NCI-H2196 treated with DMSO at 0.1 percent for 48 hours (cell line): ENCODE results near the gene SLC46A3.
"Not testable (repeated sequence)": the region's sequence is repeated elsewhere in the genome, so short reads cannot be mapped to it uniquely, and the experiment has no call there.

Source experiments
- DNase-seq: peaks from one replicate; lab custom pipeline; 2025; ENCODE audit not compliant: unreplicated experiment; lab: John Stamatoyannopoulos, UW

The SLC46A3 gene

DNA sequence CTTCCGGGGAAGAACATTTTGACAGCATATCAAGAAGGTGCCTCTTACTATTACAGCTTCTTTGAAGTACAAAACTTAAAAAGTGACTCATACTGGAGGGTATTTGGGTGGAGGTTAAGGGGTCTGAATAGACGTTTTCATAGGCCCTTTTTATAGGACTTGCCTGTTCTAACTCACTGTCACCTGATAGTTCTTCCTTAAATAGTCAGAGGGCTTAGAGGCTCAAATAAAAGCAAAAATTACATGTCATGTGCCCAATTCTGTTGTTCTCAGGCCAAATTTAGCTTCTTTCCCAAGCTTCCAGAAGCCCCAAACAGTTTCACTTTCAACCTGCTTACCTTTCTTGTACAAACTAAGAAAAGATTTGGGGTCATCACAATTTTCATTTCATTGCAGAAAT lies 16.1 kb upstream of the SLC46A3 start:
- DNase-seq: no peak

DNA sequence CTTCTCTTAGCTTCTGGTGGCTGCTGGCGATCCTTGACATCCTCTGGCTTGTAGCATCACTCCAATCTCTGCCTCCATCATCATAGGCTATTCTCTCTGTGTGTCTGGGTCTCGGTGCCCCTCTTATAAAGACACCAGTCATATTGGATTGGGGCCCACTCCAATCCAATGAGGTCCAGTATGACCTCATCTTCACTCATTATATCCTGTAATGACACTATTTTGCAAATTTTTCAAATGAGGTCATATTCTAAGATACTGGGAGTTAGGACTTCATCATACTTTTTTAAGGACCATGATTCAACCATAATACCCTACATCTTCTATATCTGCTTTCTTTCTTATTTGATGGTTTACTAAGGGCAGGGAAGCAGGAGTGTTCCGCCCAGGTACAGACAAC lies 12.0 kb upstream of the SLC46A3 start:
- DNase-seq: no peak

DNA sequence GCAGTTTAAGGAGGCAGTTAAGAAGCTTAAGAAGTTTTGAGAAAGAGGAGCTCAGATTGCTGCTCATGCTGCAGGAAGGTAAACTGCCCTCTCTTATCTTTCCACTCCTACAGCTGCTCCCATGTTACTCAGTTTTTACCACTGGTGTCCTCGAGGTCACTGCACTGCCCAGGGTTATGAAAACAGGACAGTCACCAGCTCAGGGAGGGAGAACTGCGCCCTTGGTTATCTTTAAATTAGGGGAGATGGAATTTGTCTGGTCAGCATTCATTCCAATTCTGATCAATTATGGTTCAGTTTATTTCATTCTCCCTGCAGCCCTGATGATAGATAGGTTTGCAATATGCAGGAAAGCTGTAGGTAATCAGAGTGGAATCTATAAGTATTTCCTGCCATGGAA lies 10.8 kb upstream of the SLC46A3 start:
- no peak for DNase-seq

DNA sequence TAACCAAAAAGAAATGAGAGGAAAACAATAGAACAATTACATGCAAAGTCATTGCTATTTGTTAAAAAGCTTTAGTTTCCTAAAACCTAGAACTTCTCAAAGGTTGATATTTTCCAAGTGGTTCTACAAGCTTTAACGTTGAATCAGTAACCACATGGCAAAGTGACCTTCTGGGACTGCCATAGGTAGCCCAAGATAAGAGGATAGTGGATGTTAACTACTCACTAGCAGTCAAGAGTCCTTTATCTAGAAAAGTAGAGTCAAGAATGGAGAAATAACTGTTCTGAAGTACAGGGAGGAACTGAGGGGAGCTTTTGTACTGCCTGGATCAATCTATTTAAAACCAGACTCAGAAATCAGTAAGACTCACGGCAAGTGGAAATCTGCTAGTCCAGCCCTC lies 9.9 kb upstream of the SLC46A3 start:
- DNase-seq: no peak

DNA sequence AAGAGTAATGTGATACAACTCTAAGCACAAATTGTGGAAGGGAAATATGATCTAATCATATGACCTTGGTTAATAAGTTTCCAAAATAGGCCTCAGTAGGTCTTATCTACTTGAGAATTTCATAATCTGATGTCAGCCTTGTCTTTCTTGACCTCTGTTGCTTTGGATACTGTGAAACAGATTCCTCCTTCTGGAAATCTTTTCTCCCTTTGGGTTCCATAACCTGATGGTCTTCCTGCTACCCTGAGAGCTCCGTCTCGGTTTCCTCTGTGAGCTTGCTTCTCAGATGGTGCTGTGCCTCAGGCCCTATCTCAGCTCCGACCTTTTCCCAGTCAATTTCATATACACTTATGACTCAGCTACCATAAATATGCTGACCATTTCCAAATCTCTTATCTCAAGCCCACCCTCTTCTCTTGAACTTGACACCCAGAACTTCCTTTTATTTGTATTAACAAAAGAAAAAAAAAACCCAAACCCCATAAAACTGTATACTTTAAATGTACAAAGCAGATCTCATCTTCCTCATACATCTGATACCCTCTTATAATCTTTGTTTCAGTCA lies 6.4 kb upstream of the SLC46A3 start:
- no peak for DNase-seq

DNA sequence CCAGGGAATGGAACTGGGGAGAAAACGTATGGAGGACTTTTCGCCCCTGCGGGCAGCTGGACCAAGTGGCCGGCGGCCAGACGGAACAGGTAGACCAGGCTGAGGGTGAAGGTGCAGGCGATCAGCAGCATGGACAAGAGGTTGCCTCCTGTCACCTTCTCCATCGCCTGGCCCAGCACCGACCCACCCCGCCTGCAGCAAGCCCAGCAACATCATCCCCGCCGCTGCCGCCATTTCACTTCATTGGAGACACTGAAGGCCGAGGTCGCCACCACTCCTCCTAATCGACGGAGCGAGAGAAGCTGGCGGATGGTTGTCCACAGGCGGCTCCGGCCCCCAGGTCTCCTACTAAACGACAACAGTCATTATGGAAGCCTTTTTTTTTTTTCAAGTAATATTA lies 5.0 kb upstream of the SLC46A3 start:
- DNase-seq: no peak

DNA sequence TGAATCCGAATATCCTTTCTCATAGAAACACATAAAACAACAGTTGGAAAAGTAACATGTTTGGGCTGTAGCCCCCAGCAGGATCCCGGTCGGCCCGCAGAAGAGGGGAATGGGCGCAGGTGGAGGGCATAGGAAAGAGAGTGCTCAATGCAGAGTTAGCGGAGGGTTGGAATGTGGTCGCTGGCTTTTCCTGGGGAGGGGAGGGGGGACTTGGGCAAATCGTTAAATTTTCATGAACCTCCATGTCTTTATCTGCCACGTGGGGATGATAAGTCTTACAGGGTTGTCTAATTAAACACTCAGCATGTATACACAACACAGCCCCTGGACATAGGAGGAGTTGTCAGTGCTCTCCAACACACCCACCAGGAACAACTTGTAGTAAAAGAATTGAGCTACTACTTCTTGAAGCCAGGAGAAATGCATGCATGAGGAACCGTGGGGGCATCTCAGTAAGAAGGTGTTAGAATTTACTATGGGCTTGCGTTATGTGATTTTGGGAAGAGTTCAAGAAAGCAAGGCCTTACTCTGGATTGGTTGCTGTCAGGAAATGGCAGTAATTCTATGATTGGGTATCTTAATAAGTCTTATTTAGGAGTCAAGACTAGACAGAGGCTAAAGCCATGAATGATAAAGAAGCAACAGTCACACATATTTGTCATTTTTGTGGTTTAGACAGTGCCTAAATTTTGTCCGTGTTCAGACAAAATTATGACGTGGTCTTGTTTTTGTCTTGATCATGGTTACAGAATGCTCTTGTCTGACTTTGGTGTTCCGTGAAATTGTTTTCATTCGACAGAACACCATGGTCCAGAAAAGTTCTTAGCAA lies 671 bp upstream of the SLC46A3 start:
- DNase-seq: no peak

DNA sequence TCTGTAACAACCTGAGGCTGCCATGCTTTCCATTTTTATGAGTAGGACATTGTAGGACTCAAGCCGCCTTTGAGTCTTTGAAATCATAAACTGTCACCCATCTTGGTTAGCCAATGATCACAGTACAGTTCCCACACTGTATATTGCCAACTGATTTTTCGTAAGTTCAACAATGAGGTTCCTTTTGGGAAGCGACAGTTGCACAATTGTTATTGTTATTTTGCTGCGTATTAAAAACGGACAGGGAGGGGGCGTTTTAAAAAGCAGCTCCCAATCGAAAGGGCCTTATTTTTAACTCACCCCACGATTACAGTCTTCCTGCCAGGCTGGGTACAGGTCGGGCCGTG lies 601 bp downstream of the SLC46A3 start:
- DNase-seq: no peak

DNA sequence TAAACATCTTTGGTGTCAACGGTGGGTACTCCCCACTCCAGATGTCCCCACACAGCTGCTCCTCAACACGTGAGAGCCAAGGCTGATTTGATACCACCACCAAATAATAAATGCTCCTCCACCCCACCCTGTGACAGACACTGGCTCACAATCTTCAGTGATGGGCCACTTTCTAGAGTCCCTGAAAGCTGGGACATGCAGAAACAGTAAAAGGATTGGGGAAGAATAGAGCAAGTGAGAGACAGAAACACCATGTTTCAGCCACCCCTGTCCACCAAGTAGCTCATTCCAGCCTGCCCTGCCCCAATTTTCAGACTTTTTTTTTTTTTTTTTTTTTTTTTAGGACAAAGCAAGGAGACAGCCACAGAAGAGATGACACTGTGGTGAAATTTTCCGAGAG lies 1.6 kb downstream of the SLC46A3 start:
- no peak for DNase-seq

DNA sequence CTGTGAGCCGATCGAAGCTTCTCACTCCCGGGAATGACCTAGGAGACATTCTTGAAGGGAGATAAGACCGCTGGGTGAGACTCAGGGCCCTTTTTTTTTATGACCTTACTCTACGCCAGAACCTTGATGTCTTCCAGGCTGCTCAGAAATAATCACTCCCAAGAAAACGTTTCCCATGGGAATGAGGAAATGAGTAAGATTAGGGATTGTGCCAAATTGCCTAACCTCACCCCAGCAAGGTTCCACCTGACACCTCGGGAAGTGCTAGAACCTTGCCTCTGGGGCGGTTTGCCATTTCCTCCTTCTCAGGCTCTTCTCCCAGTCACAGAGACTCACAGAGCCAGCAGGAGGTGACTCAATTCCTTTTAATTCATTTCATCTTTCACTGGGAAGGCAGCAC lies 2.3 kb downstream of the SLC46A3 start:
- no peak for DNase-seq

DNA sequence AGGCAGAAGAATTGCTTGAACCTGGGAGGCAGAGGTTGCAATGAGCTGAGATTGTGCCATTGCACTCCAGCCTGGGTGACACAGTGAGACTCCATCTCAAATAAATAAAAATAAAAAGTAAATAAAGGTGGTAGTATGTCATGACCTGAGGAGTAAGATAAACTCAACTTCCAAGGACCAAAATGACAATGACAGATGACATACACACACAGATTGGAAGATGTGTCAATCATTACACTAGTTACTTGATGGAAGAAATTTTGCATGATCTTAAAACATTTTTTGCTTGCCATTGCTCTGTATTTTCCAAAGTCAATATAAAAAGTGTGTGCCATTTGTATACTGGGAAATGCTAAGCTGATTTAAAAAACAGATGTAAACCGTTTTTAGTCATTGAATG lies 4.1 kb downstream of the SLC46A3 start:
- DNase-seq: no peak

DNA sequence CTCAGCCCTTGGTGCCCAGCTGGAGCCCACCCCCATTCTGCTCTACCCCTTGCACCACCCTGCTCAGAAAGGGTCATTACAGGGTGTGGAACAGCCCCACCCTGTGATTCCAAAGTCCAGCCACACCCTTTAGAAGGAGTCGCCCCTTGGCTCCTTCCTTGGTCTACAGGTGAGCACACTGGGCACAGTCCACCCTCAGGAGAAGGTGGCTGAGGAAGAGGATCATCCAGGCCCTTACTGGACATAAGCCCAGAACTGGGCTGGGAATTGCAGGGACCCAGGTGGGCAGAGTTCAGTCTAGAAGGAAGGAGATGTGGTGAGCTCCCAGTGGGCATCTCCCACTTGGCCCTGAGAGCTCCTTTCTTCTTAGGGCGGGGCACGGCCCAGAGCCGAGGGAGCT lies 8.6 kb downstream of the SLC46A3 start:
- DNase-seq: no peak

DNA sequence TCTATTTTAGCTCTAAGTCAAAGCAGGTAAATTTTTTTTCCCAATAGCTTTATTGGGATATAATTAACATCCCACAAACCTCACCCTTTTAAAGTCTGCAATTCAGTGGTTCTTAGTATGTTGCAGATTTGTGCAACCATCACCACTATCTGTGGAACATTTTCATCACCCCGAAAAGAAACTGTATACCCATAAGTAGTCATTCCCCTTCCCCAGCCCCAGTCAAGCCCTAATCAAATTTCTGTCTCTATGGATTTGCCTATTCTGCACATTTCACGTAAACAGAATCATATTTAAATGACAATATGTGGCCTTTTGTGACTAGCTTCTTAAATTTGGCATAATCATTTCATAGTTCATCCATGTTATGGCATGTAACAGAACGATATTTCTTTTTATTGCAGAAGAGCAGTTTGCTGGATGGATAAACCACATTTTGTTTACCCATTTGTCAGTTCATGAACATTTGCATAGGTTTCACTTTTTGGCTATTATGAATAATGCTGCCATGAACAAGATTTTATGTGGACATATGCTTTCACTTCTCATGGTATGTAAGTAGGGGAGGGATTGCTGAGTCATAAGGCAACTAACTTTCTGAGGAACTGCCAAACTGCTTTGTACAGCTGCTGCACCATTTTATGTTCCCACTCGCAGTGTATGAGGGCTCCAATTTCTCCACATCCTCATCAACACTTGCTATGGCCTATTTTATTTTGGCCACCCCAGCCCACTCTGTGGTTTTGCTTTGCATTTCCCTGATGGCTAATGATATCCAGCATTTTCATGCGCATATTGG lies 10.9 kb downstream of the SLC46A3 start:
- DNase-seq: no peak

DNA sequence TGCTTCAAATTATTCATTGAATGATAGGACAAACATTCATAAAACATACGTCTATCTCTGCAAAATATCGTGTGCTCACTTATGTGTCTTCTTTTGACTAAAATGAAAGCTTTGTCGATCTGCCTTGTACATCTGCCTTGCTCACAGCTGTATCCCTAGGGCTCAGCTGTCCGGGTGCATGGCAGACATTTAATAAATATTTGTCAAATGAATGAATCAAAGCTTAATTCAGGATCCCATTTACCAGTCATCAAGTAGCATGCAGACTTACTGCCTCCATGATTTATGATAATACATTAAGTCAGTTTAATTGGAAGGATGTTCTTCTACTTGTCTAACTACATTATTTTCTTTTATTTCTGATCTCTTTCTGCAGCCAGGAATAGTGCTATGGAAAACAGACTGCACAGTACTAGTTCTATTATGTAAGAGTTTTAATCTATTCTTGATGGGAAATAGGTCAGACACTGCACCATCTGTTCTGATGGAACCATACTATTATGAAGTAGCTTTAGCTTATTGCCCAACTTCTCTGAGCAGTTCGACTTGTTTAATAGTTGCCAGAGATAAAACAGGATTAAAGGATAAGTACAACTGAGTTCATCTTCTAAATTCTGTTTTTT lies 13.2 kb downstream of the SLC46A3 start:
- DNase-seq: no peak

DNA sequence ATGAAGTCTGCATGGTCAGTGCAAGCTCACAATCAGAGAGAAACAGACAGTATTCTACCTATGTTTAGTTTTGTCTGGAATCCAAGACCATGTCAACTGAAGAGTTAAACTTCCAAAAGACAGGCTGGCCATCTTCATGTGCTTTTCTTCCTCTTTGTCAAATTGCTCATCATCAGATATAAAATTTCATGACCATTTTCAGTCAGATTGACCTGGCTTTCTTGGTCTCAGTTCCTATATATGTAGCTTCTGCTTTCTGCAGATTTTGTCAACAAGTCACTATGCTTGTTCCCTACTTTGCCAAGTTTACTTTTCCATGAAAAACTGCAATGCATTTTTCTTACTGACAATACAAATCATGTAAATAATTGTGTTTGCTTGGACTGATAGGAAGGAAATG lies 13.9 kb downstream of the SLC46A3 start:
- no peak for DNase-seq

DNA sequence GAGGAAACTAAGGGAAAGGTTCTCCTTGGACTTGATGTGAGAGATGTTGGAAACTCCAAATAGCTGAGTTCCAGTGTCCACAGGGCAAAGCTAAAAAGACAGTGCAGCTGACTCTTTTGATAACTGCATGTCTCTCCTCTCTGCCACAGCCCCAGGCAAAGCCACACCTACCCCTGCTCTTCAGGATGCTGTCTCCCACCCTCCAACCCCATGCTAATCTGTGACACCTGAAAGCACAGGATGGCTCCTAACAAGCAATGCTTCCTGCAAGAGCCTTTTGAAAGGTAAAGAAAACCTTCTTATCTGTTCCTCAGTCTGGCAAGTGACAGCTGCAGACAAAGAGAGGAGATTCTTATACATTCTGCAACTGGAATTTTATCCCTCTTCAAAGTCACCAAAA lies 14.5 kb downstream of the SLC46A3 start:
- DNase-seq: no peak

DNA sequence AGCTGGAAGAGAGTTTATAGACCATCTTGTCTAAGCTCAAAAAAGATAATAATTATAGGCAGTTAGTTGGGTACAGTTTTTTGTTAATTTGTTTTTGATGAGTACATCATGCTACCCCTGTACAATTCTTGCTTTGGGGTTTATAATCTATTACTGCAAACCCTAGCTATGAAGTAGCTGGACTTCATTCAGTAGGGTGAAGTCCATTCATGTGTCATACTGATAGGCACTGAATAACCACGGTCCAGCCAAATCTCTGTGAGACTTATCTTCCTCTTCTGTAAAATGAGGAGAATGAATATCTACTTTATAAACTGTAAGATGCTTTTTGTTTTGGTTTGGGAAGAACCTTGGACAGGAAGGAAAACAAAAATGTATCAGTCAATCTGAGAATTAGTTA lies 19.5 kb downstream of the SLC46A3 start:
- no peak for DNase-seq

DNA sequence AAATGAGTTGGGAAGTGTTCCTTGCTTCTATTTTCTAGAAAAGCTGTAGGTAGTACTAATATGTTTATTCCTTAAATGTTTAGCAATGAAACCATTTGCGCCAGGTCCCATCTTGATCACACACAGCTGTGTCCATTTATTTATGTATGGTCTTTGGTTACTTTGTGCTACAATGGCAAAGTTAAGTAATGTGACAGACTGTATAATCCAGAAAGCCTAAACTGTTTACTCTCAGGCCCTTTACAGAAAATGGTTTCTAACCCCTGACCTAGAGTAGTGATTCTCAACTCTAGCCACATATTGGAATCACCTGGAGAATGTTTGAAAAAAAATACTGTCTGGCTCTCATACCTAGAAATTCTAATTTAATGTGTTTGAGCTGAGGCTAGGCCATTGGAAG lies 21.3 kb downstream of the SLC46A3 start:
- no peak for DNase-seq

DNA sequence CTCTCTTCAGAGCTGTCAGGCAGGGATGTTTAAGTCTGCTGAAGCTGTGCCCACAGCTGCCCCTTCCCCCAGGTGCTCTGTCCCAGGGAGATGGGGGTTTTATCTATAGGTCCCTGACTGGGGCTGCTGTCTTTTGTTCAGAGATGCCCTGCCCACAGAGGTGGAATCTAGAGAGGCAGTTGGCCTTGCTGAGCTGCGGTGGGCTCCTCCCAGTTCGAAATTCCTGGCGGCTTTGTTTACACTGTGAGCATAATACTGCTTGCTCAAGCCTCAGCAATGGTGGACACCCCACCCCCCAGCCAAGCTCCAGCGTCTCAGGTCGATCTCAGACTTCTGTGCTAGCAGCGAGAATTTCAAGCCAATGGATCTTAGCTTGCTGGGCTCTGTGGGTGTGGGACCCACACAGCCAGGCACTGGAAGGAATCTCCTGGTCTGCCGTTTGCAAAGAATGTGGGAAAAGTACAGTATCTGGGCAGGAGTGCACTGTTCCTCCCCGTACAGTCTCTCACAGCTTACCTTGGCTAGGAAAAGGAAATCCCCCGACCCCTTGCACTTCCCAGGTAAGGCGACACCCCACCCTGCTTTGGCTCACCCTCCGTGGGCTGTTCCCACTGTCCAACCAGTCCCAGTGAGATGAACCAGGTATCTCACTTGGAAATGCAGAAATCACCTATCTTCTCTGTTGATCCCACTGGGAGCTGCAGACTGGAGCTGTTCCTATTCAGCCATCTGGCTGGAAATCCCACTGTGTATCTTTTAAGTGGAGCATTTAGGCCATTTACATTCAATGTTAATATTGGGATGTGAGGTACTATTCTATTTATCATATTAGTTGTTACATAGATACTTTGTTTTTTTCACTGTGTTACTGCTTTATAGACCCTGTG lies 24.9 kb downstream of the SLC46A3 start:
- not testable (repeated sequence) for DNase-seq

DNA sequence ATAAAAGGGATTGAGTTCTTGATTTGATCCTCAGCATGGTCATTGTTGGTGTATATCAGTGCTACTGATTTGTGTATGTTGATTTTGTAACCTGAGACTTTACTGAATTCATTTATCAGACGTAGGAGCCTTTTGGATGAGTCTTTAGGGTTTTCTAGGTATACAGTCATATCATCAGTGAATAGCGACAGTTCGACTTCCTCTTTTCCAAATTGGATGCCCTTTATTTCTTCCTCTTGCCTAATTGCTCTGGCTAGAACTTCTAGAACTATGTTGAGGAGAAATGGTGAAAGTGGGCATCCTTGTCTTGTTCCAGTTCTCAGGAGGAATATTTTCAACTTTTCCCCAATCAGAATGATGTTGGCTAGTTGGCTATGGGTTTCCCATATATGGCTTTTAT lies 32.9 kb downstream of the SLC46A3 start:
- no peak for DNase-seq

DNA sequence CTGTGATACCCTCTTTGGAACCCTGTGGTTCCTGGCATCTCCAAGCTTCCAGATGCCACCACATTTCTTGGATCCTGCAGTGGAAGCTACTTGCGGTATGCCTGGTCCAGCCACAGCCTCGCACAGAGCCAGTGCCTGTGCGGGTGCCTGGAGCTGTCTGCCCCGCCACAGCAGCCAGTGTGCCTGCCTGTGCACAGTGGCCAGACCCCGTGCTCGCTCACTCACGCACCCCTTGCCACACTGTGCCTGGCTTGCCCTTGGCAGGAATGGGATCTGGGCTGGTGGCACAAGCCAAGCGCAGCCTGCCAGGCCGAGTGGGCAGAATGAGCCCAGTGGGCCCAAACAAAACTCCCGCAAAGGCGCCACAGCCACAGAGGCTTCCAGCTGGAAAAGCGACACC lies 33.7 kb downstream of the SLC46A3 start:
- DNase-seq: no peak
